ENCODE measurements around the gene AQP5.

The AQP5 gene

GRCh38 chr12:49951411-49952240, 10.0 kb upstream of the AQP5 start:
- DNase-seq, result no peak

GRCh38 chr12:49952391-49953055, 9.1 kb upstream of the AQP5 start:
- DNase-seq, result no peak

- no peak for DNase-seq
Measured at GRCh38 chr12:49953151-49953550, 8.5 kb upstream of the AQP5 start.

- no peak for DNase-seq
Measured at GRCh38 chr12:49953961-49954846, 7.5 kb upstream of the AQP5 start.

- no peak for DNase-seq
Measured at GRCh38 chr12:49954863-49955830, 6.5 kb upstream of the AQP5 start.

- no peak for DNase-seq
Measured at GRCh38 chr12:49955899-49956662, 5.6 kb upstream of the AQP5 start.

GRCh38 chr12:49956663-49957569, 4.8 kb upstream of the AQP5 start:
- DNase-seq, result no peak

- no peak for DNase-seq
Measured at GRCh38 chr12:49957570-49957967, 4.1 kb upstream of the AQP5 start.

GRCh38 chr12:49959685-49960473, 1.8 kb upstream of the AQP5 start:
- DNase-seq, result no peak

GRCh38 chr12:49960474-49961110, 1.1 kb upstream of the AQP5 start:
- no peak for DNase-seq

- no peak for DNase-seq
Measured at GRCh38 chr12:49961993-49962764, 507 bp downstream of the AQP5 start.

- DNase-seq, result no peak
Measured at GRCh38 chr12:49962861-49963765, 1.4 kb downstream of the AQP5 start.

- DNase-seq, result no peak
Measured at GRCh38 chr12:49963976-49964815, 2.5 kb downstream of the AQP5 start.

GRCh38 chr12:49964849-49965624, 3.4 kb downstream of the AQP5 start:
- DNase-seq, result no peak

- no peak for DNase-seq
Measured at GRCh38 chr12:49965836-49966235, 4.2 kb downstream of the AQP5 start.
